Panc1 (cell line): ENCODE measurements around the gene COL6A3. TPM values are rescaled to one million over a fixed set of nuclear protein-coding genes. Genes with fewer than 3 reads are reported as not detected.

Source experiments
- ATAC-seq: fragments of 200-7000 bp; cut with Tn5 transposase; 2 replicates; pipeline ENCODE4 v1.9.1; 2020; ENCODE audit warnings: mild to moderate bottlenecking, moderate library complexity
- BruUV-seq: library from RNA; stranded (reverse); fragments of 400-500 nt; replicated peaks from 2 replicates; lab custom pipeline; 2021; lab: Mats Ljungman, UMichigan
- CTCF ChIA-PET: fragments of 300-600 bp; sonication (Branson Sonifier 250); formaldehyde crosslinking; loops from one replicate; lab custom pipeline; 2022; ENCODE audit warnings: antibody characterized with exemption; lab: Charles Lee
- POLR2A ChIA-PET: fragments of 300-600 bp; sonication (Branson Sonifier 250); formaldehyde crosslinking; loops from one replicate; lab custom pipeline; 2022; ENCODE audit warnings: antibody characterized with exemption; lab: Charles Lee
- DNase-seq: peaks from one replicate; pipeline ENCODE4 v3.0.0-alpha.2; 2010; ENCODE audit warnings: low read depth, low spot score
- H3K27ac ChIP-seq: 2 replicates; pipeline ENCODE4 v1.5.1; 2011; ENCODE audit warnings: mild to moderate bottlenecking, low read length, inconsistent platforms
- H3K27me3 ChIP-seq: fragments of 200-500 bp; sonication (Bioruptor generic); 2 replicates; pipeline ENCODE4 v1.6.0; 2014; ENCODE audit warnings: low read length, inconsistent platforms; ENCODE audit not compliant: control insufficient read depth, insufficient read depth
- H3K36me3 ChIP-seq: fragments of 200-500 bp; sonication (Bioruptor generic); 2 replicates; pipeline ENCODE4 v1.5.1; 2014; ENCODE audit warnings: inconsistent platforms, mild to moderate bottlenecking, low read length, moderate library complexity; ENCODE audit not compliant: control insufficient read depth, insufficient read depth
- H3K4me1 ChIP-seq: 2 replicates; pipeline ENCODE4 v1.5.1; 2011; ENCODE audit warnings: inconsistent platforms, mild to moderate bottlenecking, low read length, moderate library complexity; ENCODE audit not compliant: control insufficient read depth, insufficient read depth
- H3K4me3 ChIP-seq, 2 experiments: 2 replicates each; pipeline ENCODE4 v1.5.1; 2011 to 2012; ENCODE audit warnings: low read depth in 2 of 2, low read length in 2 of 2, mild to moderate bottlenecking in 2 of 2, inconsistent platforms in 1 of 2, moderate library complexity in 1 of 2
- H3K9me3 ChIP-seq: fragments of 200-500 bp; sonication (Bioruptor generic); 2 replicates; pipeline ENCODE4 v1.5.1; 2014; ENCODE audit warnings: low read depth, mild to moderate bottlenecking, inconsistent platforms, low read length, moderate library complexity; ENCODE audit not compliant: control insufficient read depth, insufficient read depth
- POLR2AphosphoS5 ChIP-seq: IDR thresholded peaks from 2 replicates; pipeline ENCODE4 v1.6.1; 2012; ENCODE audit warnings: mild to moderate bottlenecking, low read depth, low read length, moderate library complexity
- SIN3A ChIP-seq: IDR thresholded peaks from 2 replicates; pipeline ENCODE4 v1.6.1; 2012; ENCODE audit warnings: low read depth, mild to moderate bottlenecking, low read length, moderate library complexity, borderline replicate concordance; ENCODE audit not compliant: insufficient read depth
- TCF7L2 ChIP-seq: IDR thresholded peaks from 2 replicates; pipeline ENCODE4 v1.6.1; 2011; ENCODE audit warnings: mild to moderate bottlenecking, low read depth, low read length, inconsistent platforms
- in situ Hi-C: cut with HindIII; loops from 2 replicates; pipeline ENCODE4 v1.10.0; 2016; ENCODE audit warnings: low sequenced_read_pairs, low pct_unique_long_range_greater_than_20kb
- intact Hi-C: fragments of 100-400 bp; cut with micrococcal nuclease; formaldehyde crosslinking; loops from one replicate; pipeline ENCODE4 v1.10.0; 2022; ENCODE audit not compliant: unreplicated experiment
- total RNA-seq: library from RNA; stranded (reverse); gene quantifications from one replicate; pipeline ENCODE4 v1.2.1, GENCODE V29; 2021; ENCODE audit not compliant: unreplicated experiment
- TF ChIP-seq, protein P1 (sequence below): fragments of 450-650 bp; IDR thresholded peaks from 2 replicates; pipeline ENCODE4 v1.5.1; 2017; ENCODE audit warnings: mild to moderate bottlenecking
- TF ChIP-seq, protein P2 (sequence below), 2 experiments: IDR thresholded peaks; 2 replicates each; pipeline ENCODE4 v1.6.1; 2011 to 2012; ENCODE audit warnings: low read depth in 2 of 2, control low read depth in 1 of 2, low read length in 1 of 2, mild to moderate bottlenecking in 1 of 2, moderate library complexity in 1 of 2; ENCODE audit not compliant: insufficient read depth in 1 of 2

The COL6A3 gene
- total RNA-seq, 1 experiment from 2014 or later, result 0.69 TPM

DNA sequence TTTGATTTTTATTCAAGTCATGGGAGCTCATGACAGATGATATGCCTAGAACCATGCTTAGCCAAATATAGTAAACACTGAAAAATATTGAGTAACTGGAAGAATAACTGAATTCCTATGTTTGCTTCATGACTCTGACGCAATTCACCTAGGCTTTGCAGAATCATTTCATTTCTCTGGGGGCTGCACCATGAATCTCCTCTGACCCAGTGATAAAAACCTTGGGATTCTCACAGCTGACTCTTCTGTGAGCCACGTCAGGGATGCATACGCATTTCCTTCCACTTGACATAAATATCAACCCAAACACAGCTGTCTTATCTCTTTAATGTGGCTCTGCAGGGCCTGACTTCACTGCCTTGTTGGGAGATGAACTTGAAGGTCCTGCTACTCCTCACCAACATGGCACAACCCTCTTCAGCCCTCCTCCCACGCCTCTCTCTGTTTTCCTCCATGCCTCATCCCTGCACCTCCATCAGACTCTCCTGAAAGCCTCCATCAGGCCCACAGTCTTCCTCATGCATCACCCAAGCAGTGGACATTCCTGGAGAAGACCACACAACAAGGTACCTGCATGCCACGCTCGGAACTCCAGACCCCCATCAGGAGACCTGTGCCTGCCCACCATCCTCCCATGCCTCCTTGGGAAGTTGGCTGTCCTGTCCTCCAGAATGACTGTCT, 29.8 kb downstream of the COL6A3 start:
- no peak overlapping the region for H3K27ac ChIP-seq

DNA sequence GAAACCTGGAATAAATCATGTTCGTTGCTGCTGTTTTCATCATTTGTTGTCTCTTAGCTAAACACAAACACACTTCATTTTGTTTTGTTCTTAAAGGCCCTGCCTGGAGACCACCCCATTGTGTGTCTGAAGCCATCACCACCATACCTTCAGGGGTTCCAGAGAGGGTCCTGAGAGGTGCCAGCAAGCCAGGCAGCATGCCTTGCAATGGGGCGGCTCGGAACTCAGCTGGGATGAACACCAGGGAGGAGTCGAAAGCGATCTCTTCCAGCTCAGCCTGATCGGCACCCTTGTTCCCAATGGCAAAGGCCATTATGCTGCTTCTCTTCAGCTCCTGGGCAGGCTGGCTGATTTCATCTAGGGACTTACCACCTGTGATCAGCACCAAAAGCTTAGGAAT, 33.2 kb downstream of the COL6A3 start:
- no peaks in the 10 kb centered on the region for H3K9me3 ChIP-seq
- in situ Hi-C loops, result no loop called here
- no peaks in the 10 kb centered on the region for H3K36me3 ChIP-seq
- no peak for DNase-seq
- H3K27me3 ChIP-seq, result no peaks in the 10 kb centered on the region
- ChIA-PET POLR2A (interaction anchor here (0.7 kb wide), 1 partner anchor 47 kb away, joined by 3 read pairs; no protein-coding TSS in a partner anchor), CTCF (no interaction called here)
- no peaks in the 10 kb centered on the region for H3K4me1 ChIP-seq
- H3K4me3 ChIP-seq, result no peak overlapping the region
- H3K27ac ChIP-seq, result no peak overlapping the region
- TF ChIP-seq SIN3A (no peak), TCF7L2 (no peak), POLR2AphosphoS5 (no peak)
- no TSS peak for BruUV-seq
- ATAC-seq, result no peak
- intact Hi-C loops, result no loop called here

More for the DNA sequence above, 29.8 kb downstream of the COL6A3 start:
- in situ Hi-C loops (no loop called here), intact Hi-C loops (no loop called here)
- Histone ChIP-seq H3K4me1 (no peaks in the 10 kb centered on the region), H3K4me3 (no peak overlapping the region), H3K27me3 (no peaks in the 10 kb centered on the region), H3K36me3 (no peaks in the 10 kb centered on the region), H3K9me3 (no peaks in the 10 kb centered on the region)
- BruUV-seq, result no TSS peak
- TF ChIP-seq TCF7L2 (no peak), POLR2AphosphoS5 (no peak)
- TF ChIP-seq, protein P1, sequence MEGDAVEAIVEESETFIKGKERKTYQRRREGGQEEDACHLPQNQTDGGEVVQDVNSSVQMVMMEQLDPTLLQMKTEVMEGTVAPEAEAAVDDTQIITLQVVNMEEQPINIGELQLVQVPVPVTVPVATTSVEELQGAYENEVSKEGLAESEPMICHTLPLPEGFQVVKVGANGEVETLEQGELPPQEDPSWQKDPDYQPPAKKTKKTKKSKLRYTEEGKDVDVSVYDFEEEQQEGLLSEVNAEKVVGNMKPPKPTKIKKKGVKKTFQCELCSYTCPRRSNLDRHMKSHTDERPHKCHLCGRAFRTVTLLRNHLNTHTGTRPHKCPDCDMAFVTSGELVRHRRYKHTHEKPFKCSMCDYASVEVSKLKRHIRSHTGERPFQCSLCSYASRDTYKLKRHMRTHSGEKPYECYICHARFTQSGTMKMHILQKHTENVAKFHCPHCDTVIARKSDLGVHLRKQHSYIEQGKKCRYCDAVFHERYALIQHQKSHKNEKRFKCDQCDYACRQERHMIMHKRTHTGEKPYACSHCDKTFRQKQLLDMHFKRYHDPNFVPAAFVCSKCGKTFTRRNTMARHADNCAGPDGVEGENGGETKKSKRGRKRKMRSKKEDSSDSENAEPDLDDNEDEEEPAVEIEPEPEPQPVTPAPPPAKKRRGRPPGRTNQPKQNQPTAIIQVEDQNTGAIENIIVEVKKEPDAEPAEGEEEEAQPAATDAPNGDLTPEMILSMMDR, result no peak
- POLR2A ChIA-PET, result no interaction called here
- CTCF ChIA-PET, result no interaction called here
- no peak for DNase-seq
- no peak for ATAC-seq

DNA sequence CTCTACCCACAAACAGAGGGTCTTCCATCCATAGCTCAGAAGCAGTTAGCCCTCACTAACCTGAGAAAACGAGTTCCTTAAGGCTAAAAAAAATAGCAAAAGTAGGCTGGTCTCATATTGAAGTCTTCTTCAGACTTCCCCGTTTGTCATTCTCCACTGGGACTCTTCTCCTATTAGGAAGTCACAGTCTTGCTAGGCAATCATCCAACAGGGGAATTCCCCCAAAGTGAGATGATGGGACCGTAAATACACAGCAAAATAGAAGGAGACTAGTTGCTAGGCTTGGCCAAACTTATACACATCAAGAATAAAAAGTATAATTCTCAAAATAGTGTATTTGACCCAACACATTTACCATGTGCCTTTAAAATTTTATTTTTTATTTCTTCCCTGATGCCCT, 34.3 kb downstream of the COL6A3 start:
- no peaks in the 10 kb centered on the region for H3K36me3 ChIP-seq
- no peak for ATAC-seq
- no peaks in the 10 kb centered on the region for H3K27me3 ChIP-seq
- POLR2A ChIA-PET, result no interaction called here
- no TSS peak for BruUV-seq
- TF ChIP-seq TCF7L2, result no peak
- TF ChIP-seq POLR2AphosphoS5, result no peak
- TF ChIP-seq, protein P2, sequence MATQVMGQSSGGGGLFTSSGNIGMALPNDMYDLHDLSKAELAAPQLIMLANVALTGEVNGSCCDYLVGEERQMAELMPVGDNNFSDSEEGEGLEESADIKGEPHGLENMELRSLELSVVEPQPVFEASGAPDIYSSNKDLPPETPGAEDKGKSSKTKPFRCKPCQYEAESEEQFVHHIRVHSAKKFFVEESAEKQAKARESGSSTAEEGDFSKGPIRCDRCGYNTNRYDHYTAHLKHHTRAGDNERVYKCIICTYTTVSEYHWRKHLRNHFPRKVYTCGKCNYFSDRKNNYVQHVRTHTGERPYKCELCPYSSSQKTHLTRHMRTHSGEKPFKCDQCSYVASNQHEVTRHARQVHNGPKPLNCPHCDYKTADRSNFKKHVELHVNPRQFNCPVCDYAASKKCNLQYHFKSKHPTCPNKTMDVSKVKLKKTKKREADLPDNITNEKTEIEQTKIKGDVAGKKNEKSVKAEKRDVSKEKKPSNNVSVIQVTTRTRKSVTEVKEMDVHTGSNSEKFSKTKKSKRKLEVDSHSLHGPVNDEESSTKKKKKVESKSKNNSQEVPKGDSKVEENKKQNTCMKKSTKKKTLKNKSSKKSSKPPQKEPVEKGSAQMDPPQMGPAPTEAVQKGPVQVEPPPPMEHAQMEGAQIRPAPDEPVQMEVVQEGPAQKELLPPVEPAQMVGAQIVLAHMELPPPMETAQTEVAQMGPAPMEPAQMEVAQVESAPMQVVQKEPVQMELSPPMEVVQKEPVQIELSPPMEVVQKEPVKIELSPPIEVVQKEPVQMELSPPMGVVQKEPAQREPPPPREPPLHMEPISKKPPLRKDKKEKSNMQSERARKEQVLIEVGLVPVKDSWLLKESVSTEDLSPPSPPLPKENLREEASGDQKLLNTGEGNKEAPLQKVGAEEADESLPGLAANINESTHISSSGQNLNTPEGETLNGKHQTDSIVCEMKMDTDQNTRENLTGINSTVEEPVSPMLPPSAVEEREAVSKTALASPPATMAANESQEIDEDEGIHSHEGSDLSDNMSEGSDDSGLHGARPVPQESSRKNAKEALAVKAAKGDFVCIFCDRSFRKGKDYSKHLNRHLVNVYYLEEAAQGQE (IDR thresholded peaks at IDR 0.05; ENCODE audit: insufficient read depth in 1 of 2, low read depth in 2 of 2, low read length in 1 of 2), result no peak
- TF ChIP-seq, protein P1, result no peak
- TF ChIP-seq SIN3A, result no peak
- no peak overlapping the region for H3K27ac ChIP-seq
- H3K4me1 ChIP-seq, result no peaks in the 10 kb centered on the region
- CTCF ChIA-PET, result no interaction called here
- in situ Hi-C loops, result no loop called here
- intact Hi-C loops, result no loop called here
- H3K9me3 ChIP-seq, result no peaks in the 10 kb centered on the region
- H3K4me3 ChIP-seq, result no peak overlapping the region
- no peak for DNase-seq
